IMR-90 (cell line): Measurements from ENCODE around the gene C16orf89. TPM values are rescaled to one million over a fixed set of nuclear protein-coding genes. Genes with fewer than 3 reads are reported as not detected.

Experiments used
- ATAC-seq: fragments of 200-7000 bp; cut with Tn5 transposase; 2 replicates; pipeline ENCODE4 v1.9.1; 2020; ENCODE audit warnings: low read depth, mild to moderate bottlenecking, moderate library complexity
- BruUV-seq: library from RNA; stranded (reverse); fragments of 400-500 nt; replicated peaks from 2 replicates; lab custom pipeline; 2021; lab: Mats Ljungman, UMichigan
- CTCF ChIA-PET: fragments of 300-600 bp; formaldehyde crosslinking; extraction: SDS; loops from one replicate; lab custom pipeline; 2021; ENCODE audit warnings: antibody characterized with exemption; lab: Yijun Ruan, JAX
- POLR2A ChIA-PET: fragments of 300-600 bp; sonication (Branson Sonifier 250); formaldehyde crosslinking; loops from one replicate; lab custom pipeline; 2022; ENCODE audit warnings: antibody characterized with exemption; ENCODE audit not compliant: unreplicated experiment; lab: Charles Lee
- DNase-seq: peaks from one replicate; pipeline ENCODE4 v3.0.0; 2013
- H2AFZ ChIP-seq: replicated peaks from 2 replicates; pipeline ENCODE3; 2013; ENCODE audit warnings: low read length, mild to moderate bottlenecking; ENCODE audit not compliant: poor library complexity
- H2AK5ac ChIP-seq: 2 replicates; pipeline ENCODE4 v1.6.1; 2013; ENCODE audit warnings: low read depth, low read length, inconsistent platforms
- H2AK9ac ChIP-seq: replicated peaks from 2 replicates; pipeline ENCODE3; 2013; ENCODE audit warnings: mild to moderate bottlenecking, low read depth, low read length, moderate library complexity; ENCODE audit not compliant: poor library complexity
- H2BK120ac ChIP-seq: 2 replicates; pipeline ENCODE4 v1.6.1; 2013; ENCODE audit warnings: low read depth, low read length, inconsistent platforms
- H2BK15ac ChIP-seq: 3 replicates; pipeline ENCODE4 v1.6.1; 2013; ENCODE audit warnings: low read depth, low read length, inconsistent platforms
- H2BK20ac ChIP-seq: 2 replicates; pipeline ENCODE4 v1.6.1; 2013; ENCODE audit warnings: low read depth, mild to moderate bottlenecking, inconsistent platforms, low read length, moderate library complexity
- H2BK5ac ChIP-seq: 2 replicates; pipeline ENCODE4 v1.6.1; 2013; ENCODE audit warnings: mild to moderate bottlenecking, low read depth, low read length, inconsistent platforms; ENCODE audit not compliant: poor library complexity, severe bottlenecking
- H3K14ac ChIP-seq: replicated peaks from 2 replicates; pipeline ENCODE4 v1.6.1; 2013; ENCODE audit warnings: low read depth, low read length, inconsistent platforms
- H3K18ac ChIP-seq: 2 replicates; pipeline ENCODE4 v1.6.1; 2013; ENCODE audit warnings: low read depth, low read length, control low read depth
- H3K23ac ChIP-seq: 2 replicates; pipeline ENCODE4 v1.6.1; 2013; ENCODE audit warnings: low read depth, low read length, inconsistent platforms
- H3K27ac ChIP-seq: 2 replicates; pipeline ENCODE4 v1.5.1; 2013; ENCODE audit warnings: mild to moderate bottlenecking, control low read depth, low read length; ENCODE audit not compliant: insufficient read depth
- H3K27me3 ChIP-seq: 2 replicates; pipeline ENCODE4 v1.6.1; 2013; ENCODE audit warnings: low read length; ENCODE audit not compliant: control insufficient read depth, insufficient read depth
- H3K36me3 ChIP-seq: 2 replicates; pipeline ENCODE4 v1.6.1; 2013; ENCODE audit warnings: low read length, mixed read lengths; ENCODE audit not compliant: control insufficient read depth, insufficient read depth
- H3K4ac ChIP-seq: 2 replicates; pipeline ENCODE4 v1.6.1; 2013; ENCODE audit warnings: low read depth, low read length, inconsistent platforms
- H3K4me1 ChIP-seq: 2 replicates; pipeline ENCODE4 v1.6.1; 2013; ENCODE audit warnings: low read length, mixed read lengths; ENCODE audit not compliant: control insufficient read depth, insufficient read depth
- H3K4me2 ChIP-seq: 2 replicates; pipeline ENCODE4 v1.6.1; 2013; ENCODE audit warnings: low read depth, mild to moderate bottlenecking, control low read depth, low read length, moderate library complexity
- H3K4me3 ChIP-seq: 2 replicates; pipeline ENCODE4 v1.5.1; 2013; ENCODE audit warnings: low read depth, mild to moderate bottlenecking, control low read depth, low read length, moderate library complexity; ENCODE audit not compliant: insufficient read depth
- H3K56ac ChIP-seq: 2 replicates; pipeline ENCODE4 v1.6.1; 2013; ENCODE audit warnings: low read length, inconsistent platforms; ENCODE audit not compliant: insufficient read depth; ENCODE audit errors: extremely low read depth
- H3K79me1 ChIP-seq, 2 experiments: 2 replicates each; pipeline ENCODE4 v1.6.1; 2013; ENCODE audit warnings: low read length in 2 of 2, inconsistent platforms in 1 of 2, low read depth in 1 of 2
- H3K9ac ChIP-seq: 2 replicates; pipeline ENCODE4 v1.6.1; 2013; ENCODE audit warnings: low read depth, low read length, control low read depth
- H3K9me1 ChIP-seq: 2 replicates; pipeline ENCODE4 v1.6.1; 2013; ENCODE audit warnings: low read length, inconsistent platforms; ENCODE audit not compliant: insufficient read depth
- H3K9me3 ChIP-seq: 2 replicates; pipeline ENCODE4 v1.6.1; 2013; ENCODE audit warnings: low read length; ENCODE audit not compliant: control insufficient read depth, insufficient read depth
- H4K20me1 ChIP-seq: 2 replicates; pipeline ENCODE4 v1.6.1; 2013; ENCODE audit warnings: low read length, inconsistent platforms; ENCODE audit not compliant: insufficient read depth
- H4K5ac ChIP-seq: 2 replicates; pipeline ENCODE4 v1.6.1; 2013; ENCODE audit warnings: mild to moderate bottlenecking, low read depth, low read length, control low read depth
- H4K8ac ChIP-seq, 2 experiments: 2 replicates each; pipeline ENCODE4 v1.6.1; 2013; ENCODE audit warnings: low read depth in 2 of 2, low read length in 2 of 2, control low read depth in 1 of 2, inconsistent platforms in 1 of 2
- H4K91ac ChIP-seq: 2 replicates; pipeline ENCODE4 v1.6.1; 2013; ENCODE audit warnings: low read depth, low read length, inconsistent platforms; ENCODE audit not compliant: insufficient read depth
- BHLHE40 ChIP-seq: fragments of 150-350 bp; IDR thresholded peaks from 2 replicates; pipeline ENCODE4 v1.6.1; 2016; ENCODE audit warnings: mild to moderate bottlenecking, low read depth, low read length
- CEBPB ChIP-seq: IDR thresholded peaks from 2 replicates; pipeline ENCODE4 v1.6.1; 2012; ENCODE audit warnings: low read depth, low read length, improper control_type of control experiment
- CHD1 ChIP-seq: IDR thresholded peaks from 2 replicates; pipeline ENCODE4 v1.6.1; 2012; ENCODE audit warnings: low read depth, low read length, improper control_type of control experiment
- CTCF ChIP-seq: conservative IDR thresholded peaks from 2 replicates; pipeline ENCODE4 v1.5.1; 2012; ENCODE audit warnings: mild to moderate bottlenecking, low read depth, low read length, improper control_type of control experiment
- FOS ChIP-seq: fragments of 150-350 bp; IDR thresholded peaks from 2 replicates; pipeline ENCODE4 v1.6.1; 2016; ENCODE audit warnings: low read depth, low read length
- MAFK ChIP-seq: IDR thresholded peaks from 2 replicates; pipeline ENCODE4 v1.6.1; 2012; ENCODE audit warnings: low read depth, low read length, improper control_type of control experiment
- MAZ ChIP-seq: IDR thresholded peaks from 2 replicates; pipeline ENCODE4 v1.6.1; 2012; ENCODE audit warnings: low read depth, mild to moderate bottlenecking, low read length, improper control_type of control experiment, moderate library complexity, borderline replicate concordance
- MXI1 ChIP-seq: IDR thresholded peaks from 2 replicates; pipeline ENCODE4 v1.6.1; 2012; ENCODE audit warnings: low read depth, mild to moderate bottlenecking, low read length, moderate library complexity, borderline replicate concordance
- NFE2L2 ChIP-seq: fragments of 150-350 bp; IDR thresholded peaks from 2 replicates; pipeline ENCODE4 v1.6.1; 2016; ENCODE audit warnings: low read depth, mild to moderate bottlenecking, low read length
- POLR2A ChIP-seq: IDR thresholded peaks from 2 replicates; pipeline ENCODE4 v1.6.1; 2012; ENCODE audit warnings: mild to moderate bottlenecking, low read depth, low read length
- RAD21 ChIP-seq: IDR thresholded peaks from 2 replicates; pipeline ENCODE4 v1.6.1; 2012; ENCODE audit warnings: low read length, improper control_type of control experiment
- RCOR1 ChIP-seq: IDR thresholded peaks from 2 replicates; pipeline ENCODE4 v1.6.1; 2012; ENCODE audit warnings: mild to moderate bottlenecking, low read length, improper control_type of control experiment; ENCODE audit not compliant: insufficient replicate concordance
- SMC3 ChIP-seq: fragments of 150-350 bp; IDR thresholded peaks from 2 replicates; pipeline ENCODE4 v1.6.1; 2016; ENCODE audit warnings: low read depth, mild to moderate bottlenecking, antibody characterized with exemption, low read length, moderate library complexity
- WGBS, 2 experiments: methylation state at CpG; one replicate each; pipeline versions ENCODE4 v1.1.5 to v1.1.7; 2013; ENCODE audit warnings: missing lambda C conversion rate in 2 of 2; ENCODE audit not compliant: insufficient read length in 1 of 2; ENCODE audit errors: extremely low coverage in 2 of 2; 5-methylcytosine and 5-hydroxymethylcytosine counted together
- dilution Hi-C: fragments of 300-500 bp; cut with HindIII; formaldehyde crosslinking; loops from one replicate; pipeline ENCODE4 v1.14.3; 2018; ENCODE audit warnings: low sequenced_read_pairs; ENCODE audit not compliant: unreplicated experiment
- in situ Hi-C: fragments of 300-500 bp; cut with MboI; formaldehyde crosslinking; loops from 3 replicates; pipeline ENCODE4 v1.14.3; 2019; ENCODE audit warnings: low sequenced_read_pairs, inconsistent platforms, mixed read lengths
- intact Hi-C: fragments of 100-400 bp; cut with micrococcal nuclease; formaldehyde crosslinking; loops from 2 replicates; pipeline ENCODE4 v1.10.0; 2022
- polyA plus RNA-seq, 3 experiments: library from polyadenylated mRNA; depleted of rRNA; stranded (reverse); fragments of >200 nt; gene quantifications; 2 replicates each; pipeline ENCODE4 v1.2.3, GENCODE V29; 2012; ENCODE audit warnings: low replicate concordance in 1 of 3
- total RNA-seq: library from RNA; depleted of rRNA; stranded (reverse); fragments of >200 nt; gene quantifications from 2 replicates; pipeline ENCODE4 v1.2.3, GENCODE V29; 2012
- TF ChIP-seq, protein P1 (sequence below): fragments of 150-350 bp; IDR thresholded peaks from 2 replicates; pipeline ENCODE4 v1.6.1; 2017; ENCODE audit warnings: mild to moderate bottlenecking, antibody characterized with exemption, low read length, low read depth

The C16orf89 gene
- total and polyA plus RNA-seq, 2 of the 4 experiments (the other 2 are of a cell fraction), result 0.17 to 0.18 TPM

DNA sequence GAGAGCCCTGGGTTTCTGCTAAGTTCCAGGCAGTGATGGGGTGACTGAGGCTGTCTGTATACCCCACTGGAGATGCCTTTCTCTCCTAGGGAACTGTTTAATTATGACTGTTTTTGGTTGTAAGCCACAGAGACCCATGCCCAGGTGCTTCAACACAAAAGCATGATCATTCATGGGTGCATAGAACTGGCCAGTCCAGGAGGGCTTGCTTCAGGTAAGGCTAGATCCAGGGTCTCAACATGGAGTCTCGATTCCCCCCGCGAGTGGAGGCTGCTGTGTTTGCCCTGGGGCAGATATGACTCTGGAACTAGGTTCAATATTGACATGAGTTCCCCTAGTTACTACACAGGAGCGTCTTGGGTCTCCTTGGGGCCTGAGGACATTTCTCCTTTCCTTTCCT is 49.9 kb downstream of the C16orf89 start:
- H2AFZ ChIP-seq, result no peak overlapping the region
- no peaks in the 10 kb centered on the region for H4K20me1 ChIP-seq
- H3K9ac ChIP-seq, result no peak overlapping the region
- WGBS, 2 experiments, result no CpG with 5 or more reads among the region's 4 CpGs
- H3K18ac ChIP-seq, result no peak overlapping the region
- H3K36me3 ChIP-seq, result no peaks in the 10 kb centered on the region
- no peak overlapping the region for H2BK120ac ChIP-seq
- H3K56ac ChIP-seq, result no peak overlapping the region
- ATAC-seq (no peak), DNase-seq (no peak)
- in situ Hi-C loops, result no loop called here
- H4K8ac ChIP-seq, result no peak overlapping the region
- H3K9me3 ChIP-seq, result no peaks in the 10 kb centered on the region
- no peak overlapping the region for H4K5ac ChIP-seq
- no peak overlapping the region for H3K14ac ChIP-seq
- POLR2A ChIA-PET, result no interaction called here
- dilution Hi-C loops, result no loop called here
- H2AK9ac ChIP-seq, result no peak overlapping the region
- H2BK5ac ChIP-seq, result no peak overlapping the region
- no peak overlapping the region for H3K27ac ChIP-seq
- intact Hi-C loops, result no loop called here
- TF ChIP-seq MXI1, result no peak
- TF ChIP-seq CTCF, result no peak
- TF ChIP-seq FOS, result no peak
- TF ChIP-seq RCOR1, result no peak
- TF ChIP-seq RAD21, result no peak
- TF ChIP-seq CHD1, result no peak
- TF ChIP-seq POLR2A, result no peak
- no peak for TF ChIP-seq MAFK
- TF ChIP-seq NFE2L2, result no peak
- TF ChIP-seq SMC3, result no peak
- no peak for TF ChIP-seq BHLHE40
- TF ChIP-seq, protein P1, sequence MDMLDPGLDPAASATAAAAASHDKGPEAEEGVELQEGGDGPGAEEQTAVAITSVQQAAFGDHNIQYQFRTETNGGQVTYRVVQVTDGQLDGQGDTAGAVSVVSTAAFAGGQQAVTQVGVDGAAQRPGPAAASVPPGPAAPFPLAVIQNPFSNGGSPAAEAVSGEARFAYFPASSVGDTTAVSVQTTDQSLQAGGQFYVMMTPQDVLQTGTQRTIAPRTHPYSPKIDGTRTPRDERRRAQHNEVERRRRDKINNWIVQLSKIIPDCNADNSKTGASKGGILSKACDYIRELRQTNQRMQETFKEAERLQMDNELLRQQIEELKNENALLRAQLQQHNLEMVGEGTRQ, result no peak
- no peak for TF ChIP-seq CEBPB
- no peak for TF ChIP-seq MAZ
- no peak overlapping the region for H2BK15ac ChIP-seq
- H3K4me1 ChIP-seq, result no peaks in the 10 kb centered on the region
- no peak overlapping the region for H3K4me3 ChIP-seq
- H3K4ac ChIP-seq, result no peak overlapping the region
- no TSS peak for BruUV-seq
- H3K79me1 ChIP-seq, result no peaks in the 10 kb centered on the region
- H3K27me3 ChIP-seq, result peaks cover 24% of the 10 kb centered on the region
- no peak overlapping the region for H3K23ac ChIP-seq
- H3K9me1 ChIP-seq, result no peaks in the 10 kb centered on the region
- no peak overlapping the region for H4K91ac ChIP-seq
- H3K4me2 ChIP-seq, result no peak overlapping the region
- CTCF ChIA-PET, result no interaction called here
- no peak overlapping the region for H2BK20ac ChIP-seq
- H2AK5ac ChIP-seq, result no peak overlapping the region
